ENCODE data around the gene TMEM52. TPM values are rescaled to one million over a fixed set of nuclear protein-coding genes. Genes with fewer than 3 reads are reported as not detected.

Gene TMEM52
- polyA plus RNA-seq, 1 of the 3 experiments (the other 2 are of a cell fraction), result 4.8 TPM

- WGBS (ENCODE audit: low lambda C conversion rate), result 27% methylated on average over 1 of the region's 1 CpG
- Histone ChIP-seq H3K9ac (no peak overlapping the region), H3K4me3 (ENCODE audit: low read depth in 2 of 2, low read length in 1 of 2) (no peak overlapping the region), H3K79me2 (ENCODE audit: insufficient read depth) (no peaks in the 10 kb centered on the region), H3K27ac (ENCODE audit: low read depth in 2 of 2, low read length in 1 of 2) (no peak overlapping the region), H3K27me3 (ENCODE audit: insufficient read depth) (no peaks in the 10 kb centered on the region; the same call in 1 of the 2 replicates), H3K4me2 (no peak overlapping the region), H3K4me1 (ENCODE audit: control insufficient read depth in 1 of 2, insufficient read depth in 2 of 2, low read depth in 1 of 2, low read length in 1 of 2) (peaks cover 0 to 22% of the 10 kb centered on the region in 2 experiments; a peak in 1 of 4 replicates), H3K36me3 (replicated peaks in 1 of 2; ENCODE audit: control insufficient read depth in 1 of 2, insufficient read depth in 2 of 2, low read length in 1 of 2) (no peaks in the 10 kb centered on the region), H2AFZ (ENCODE audit: low read depth) (no peak overlapping the region), H3F3A (replicated peaks; ENCODE audit: insufficient read depth) (no peaks in the 10 kb centered on the region), H4K20me1 (ENCODE audit: insufficient read depth) (no peaks in the 10 kb centered on the region), H3K9me3 (no peaks in the 10 kb centered on the region), H3K9me2 (no peaks in the 10 kb centered on the region)
- DNase-seq, result no peak
- CTCF ChIA-PET, result interaction anchor here (3.9 kb wide), 1 partner anchor 97 kb away, joined by 37 read pairs; no protein-coding TSS in a partner anchor
- TF ChIP-seq NRF1 (IDR thresholded peaks at IDR 0.05; ENCODE audit: low read depth, low read length) (no peak), RCOR1 (IDR thresholded peaks at IDR 0.05; ENCODE audit: low read length) (no peak), RFX5 (IDR thresholded peaks at IDR 0.05; ENCODE audit: low read length) (no peak), TEAD4 (IDR thresholded peaks at IDR 0.05; ENCODE audit: borderline replicate concordance, insufficient read depth) (no peak), FOXM1 (IDR thresholded peaks at IDR 0.05; ENCODE audit: low read depth) (no peak), REST (IDR thresholded peaks at IDR 0.05; ENCODE audit: low read depth, low read length) (no peak), NFIC (IDR thresholded peaks at IDR 0.05; ENCODE audit: borderline replicate concordance) (no peak)
- TF ChIP-seq, protein P1, sequence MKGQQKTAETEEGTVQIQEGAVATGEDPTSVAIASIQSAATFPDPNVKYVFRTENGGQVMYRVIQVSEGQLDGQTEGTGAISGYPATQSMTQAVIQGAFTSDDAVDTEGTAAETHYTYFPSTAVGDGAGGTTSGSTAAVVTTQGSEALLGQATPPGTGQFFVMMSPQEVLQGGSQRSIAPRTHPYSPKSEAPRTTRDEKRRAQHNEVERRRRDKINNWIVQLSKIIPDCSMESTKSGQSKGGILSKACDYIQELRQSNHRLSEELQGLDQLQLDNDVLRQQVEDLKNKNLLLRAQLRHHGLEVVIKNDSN (IDR thresholded peaks at IDR 0.05; ENCODE audit: borderline replicate concordance, low read depth), result no peak
- POLR2A ChIA-PET, result no interaction called here
Measured at GRCh38 chr1:1948783-1949182, 29.7 kb upstream of the TMEM52 start.

GRCh38 chr1:1947493-1947892 lies 28.4 kb upstream of the TMEM52 start:
- H2AFZ ChIP-seq (ENCODE audit: low read depth), result no peak overlapping the region
- ChIA-PET CTCF (interaction anchor here (0.6 to 3.9 kb wide), 6 partner anchors 13 to 227 kb away, joined by 3 to 37 read pairs (median 4); no protein-coding TSS in a partner anchor), POLR2A (interaction anchor here (0.6 kb wide), 2 partner anchors 10 to 197 kb away, joined by 3 to 5 read pairs; no protein-coding TSS in a partner anchor)
- H3K79me2 ChIP-seq (ENCODE audit: insufficient read depth), result no peaks in the 10 kb centered on the region
- TF ChIP-seq RFX5 (IDR thresholded peaks at IDR 0.05; ENCODE audit: low read length), result no peak
- no peak for TF ChIP-seq TCF12 (IDR thresholded peaks at IDR 0.05)
- H3K27me3 ChIP-seq (ENCODE audit: insufficient read depth), result no peaks in the 10 kb centered on the region; the same call in 1 of the 2 replicates
- WGBS (ENCODE audit: low lambda C conversion rate), result 40% methylated on average over 1 of the region's 14 CpGs
- H4K20me1 ChIP-seq (ENCODE audit: insufficient read depth), result no peaks in the 10 kb centered on the region
- peaks cover 0 to 22% of the 10 kb centered on the region in 2 experiments; a peak in 1 of 4 replicates for H3K4me1 ChIP-seq (ENCODE audit: control insufficient read depth in 1 of 2, insufficient read depth in 2 of 2, low read depth in 1 of 2, low read length in 1 of 2)
- H3K4me2 ChIP-seq, result no peak overlapping the region
- no peaks in the 10 kb centered on the region for H3K9me3 ChIP-seq
- no peaks in the 10 kb centered on the region for H3K9me2 ChIP-seq
- H3K9ac ChIP-seq, result no peak overlapping the region
- H3F3A ChIP-seq (replicated peaks; ENCODE audit: insufficient read depth), result no peaks in the 10 kb centered on the region
- H3K36me3 ChIP-seq (replicated peaks in 1 of 2; ENCODE audit: control insufficient read depth in 1 of 2, insufficient read depth in 2 of 2, low read length in 1 of 2), result no peaks in the 10 kb centered on the region
- H3K27ac ChIP-seq (ENCODE audit: low read depth in 2 of 2, low read length in 1 of 2), result no peak overlapping the region; a peak in 1 of 4 replicates
- H3K4me3 ChIP-seq (ENCODE audit: low read depth in 2 of 2, low read length in 1 of 2), result no peak overlapping the region
- DNase-seq, result no peak

Data from SK-N-SH (cell line).